Measurements from ENCODE around the gene SPAG8. TPM values are rescaled to one million over a fixed set of nuclear protein-coding genes. Genes with fewer than 3 reads are reported as not detected.

The SPAG8 gene
- 1.8 and 4.0 TPM in 2 replicates for total RNA-seq

DNA sequence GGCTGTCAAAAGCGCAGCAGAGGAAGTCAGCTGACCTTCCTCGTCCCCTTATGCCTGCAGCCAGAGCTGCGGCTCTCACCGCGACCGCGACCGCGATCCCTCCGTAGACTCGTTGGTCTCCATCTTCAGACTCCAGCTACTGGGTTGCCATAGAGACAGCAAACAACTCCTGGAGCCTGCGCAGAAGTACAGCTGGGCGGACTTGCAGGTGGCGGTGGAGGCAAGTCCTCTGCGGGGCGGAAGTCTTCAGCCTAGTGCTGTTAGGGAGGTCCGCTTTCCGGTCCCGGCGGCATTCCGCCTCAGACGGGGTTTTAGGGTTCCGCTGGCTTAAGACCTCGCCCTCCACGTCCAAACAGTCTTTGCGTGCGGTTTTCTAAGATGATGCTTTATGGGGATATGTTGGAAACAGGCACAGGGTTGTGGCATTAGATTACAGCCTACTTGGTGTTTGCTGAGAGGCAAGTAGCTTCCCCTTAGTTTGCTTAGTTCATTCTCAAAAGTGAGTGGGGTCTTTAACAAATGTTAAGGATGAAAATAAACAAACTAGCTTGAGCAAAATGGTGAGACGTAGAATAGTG is at the start of gene SPAG8:
SPAG8 (minus strand) TSS at position 238 of the 578 bp plus-strand sequence; CDS start at position 123, 115 bp downstream.
- intact Hi-C loops (cut with micrococcal nuclease): loop anchor here (1.0 to 10.0 kb wide), 4 partner anchors 22 to 1997 kb away; partner anchors contain the start of genes CREB3, RPP25L, TLN1 and UBE2R2
- peak; percentile 49 for ATAC-seq (ENCODE audit: low read depth)
- ChIA-PET CTCF (interaction anchor here (0.8 to 4.1 kb wide), 8 partner anchors 12 to 201 kb away, joined by 3 to 31 read pairs (median 4); no protein-coding TSS in a partner anchor), POLR2A (interaction anchor here (0.5 to 2.2 kb wide), 13 partner anchors 14 to 1558 kb away, joined by 3 to 14 read pairs (median 4); partner anchors contain the start of genes CLTA, CREB3, FAM221B and GBA2)
- peak within 1 kb of the TSS; percentile 92 for H3K27ac Mint-ChIP-seq
- no peaks in the 10 kb centered on the region for H3K27me3 Mint-ChIP-seq
- H3K36me3 Mint-ChIP-seq (ENCODE audit: low read depth): peaks cover 21% of the 10 kb centered on the region
- TF ChIP-seq, protein P1, sequence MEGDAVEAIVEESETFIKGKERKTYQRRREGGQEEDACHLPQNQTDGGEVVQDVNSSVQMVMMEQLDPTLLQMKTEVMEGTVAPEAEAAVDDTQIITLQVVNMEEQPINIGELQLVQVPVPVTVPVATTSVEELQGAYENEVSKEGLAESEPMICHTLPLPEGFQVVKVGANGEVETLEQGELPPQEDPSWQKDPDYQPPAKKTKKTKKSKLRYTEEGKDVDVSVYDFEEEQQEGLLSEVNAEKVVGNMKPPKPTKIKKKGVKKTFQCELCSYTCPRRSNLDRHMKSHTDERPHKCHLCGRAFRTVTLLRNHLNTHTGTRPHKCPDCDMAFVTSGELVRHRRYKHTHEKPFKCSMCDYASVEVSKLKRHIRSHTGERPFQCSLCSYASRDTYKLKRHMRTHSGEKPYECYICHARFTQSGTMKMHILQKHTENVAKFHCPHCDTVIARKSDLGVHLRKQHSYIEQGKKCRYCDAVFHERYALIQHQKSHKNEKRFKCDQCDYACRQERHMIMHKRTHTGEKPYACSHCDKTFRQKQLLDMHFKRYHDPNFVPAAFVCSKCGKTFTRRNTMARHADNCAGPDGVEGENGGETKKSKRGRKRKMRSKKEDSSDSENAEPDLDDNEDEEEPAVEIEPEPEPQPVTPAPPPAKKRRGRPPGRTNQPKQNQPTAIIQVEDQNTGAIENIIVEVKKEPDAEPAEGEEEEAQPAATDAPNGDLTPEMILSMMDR (IDR thresholded peaks at IDR 0.05): no peak
- peak; percentile 78 for DNase-seq
- H3K4me3 Mint-ChIP-seq: peak within 1 kb of the TSS; percentile 87
- no peaks in the 10 kb centered on the region for H3K9me3 Mint-ChIP-seq
- H3K4me1 Mint-ChIP-seq: peaks cover 36% of the 10 kb centered on the region

DNA sequence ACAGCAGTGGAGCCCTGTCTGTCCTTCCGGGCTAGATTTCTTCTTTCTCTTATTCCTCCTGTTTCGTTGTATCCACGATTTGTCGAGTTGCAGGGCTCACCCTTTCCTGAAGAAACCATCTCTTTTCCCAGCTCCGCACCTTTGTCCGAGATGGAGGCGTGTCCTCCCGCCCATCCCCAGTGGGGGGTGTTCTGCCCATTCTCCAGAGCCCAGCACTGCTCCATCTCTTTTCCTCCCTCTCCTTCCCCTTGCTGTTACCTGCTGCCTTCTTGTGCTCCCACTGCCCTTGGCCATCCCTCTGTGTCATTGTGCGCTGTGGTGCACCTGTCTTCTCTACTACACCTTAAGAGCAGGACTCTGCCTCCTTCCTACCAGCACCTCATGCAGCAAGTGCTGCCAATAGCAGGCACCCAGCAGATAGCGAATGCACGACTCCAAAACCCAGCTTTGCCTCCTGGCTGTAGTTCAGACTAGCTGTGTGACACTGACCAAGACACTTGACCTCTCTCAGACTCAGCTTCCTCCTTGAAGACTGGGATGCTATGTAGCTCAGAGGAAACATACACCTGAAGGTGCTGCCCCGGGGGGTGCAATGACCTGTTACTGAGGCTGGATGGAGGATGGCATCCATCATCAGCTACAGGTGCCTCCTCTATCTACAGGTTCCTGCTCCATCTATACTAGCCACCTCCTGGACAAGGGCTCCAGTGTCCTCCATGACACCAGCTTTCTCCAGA is 49.3 kb upstream of the SPAG8 start:
- H3K27me3 Mint-ChIP-seq: peaks cover 15% of the 10 kb centered on the region
- ATAC-seq (ENCODE audit: low read depth) (no peak), DNase-seq (no peak)
- TF ChIP-seq, protein P1 (IDR thresholded peaks at IDR 0.05): no peak
- ChIA-PET POLR2A (no interaction called here), CTCF (interaction anchor here (1.0 kb wide), 1 partner anchor 20 kb away, joined by 4 read pairs; no protein-coding TSS in a partner anchor)
- H3K4me1 Mint-ChIP-seq: peaks cover 3% of the 10 kb centered on the region
- intact Hi-C loops (cut with micrococcal nuclease): no loop called here
- H3K9me3 Mint-ChIP-seq: no peaks in the 10 kb centered on the region
- no peak overlapping the region for H3K27ac Mint-ChIP-seq
- no peaks in the 10 kb centered on the region for H3K36me3 Mint-ChIP-seq (ENCODE audit: low read depth)
- H3K4me3 Mint-ChIP-seq: no peak overlapping the region

- ChIA-PET POLR2A (interaction anchor here (0.6 kb wide), 1 partner anchor 103 kb away, joined by 5 read pairs; no protein-coding TSS in a partner anchor), CTCF (interaction anchor here (2.3 to 3.9 kb wide), 2 partner anchors 34 to 70 kb away, joined by 10 to 11 read pairs; no protein-coding TSS in a partner anchor)
- DNase-seq (no peak), ATAC-seq (ENCODE audit: low read depth) (no peak)
- Mint-ChIP-seq H3K4me3 (no peak overlapping the region), H3K9me3 (no peaks in the 10 kb centered on the region), H3K36me3 (ENCODE audit: low read depth) (no peaks in the 10 kb centered on the region), H3K27ac (no peak overlapping the region), H3K27me3 (peaks cover 15% of the 10 kb centered on the region), H3K4me1 (peaks cover 3% of the 10 kb centered on the region)
- intact Hi-C loops (cut with micrococcal nuclease): no loop called here
- TF ChIP-seq, protein P1 (IDR thresholded peaks at IDR 0.05): no peak
Observed at GRCh38 chr9:35859990-35860339, 47.9 kb upstream of the SPAG8 start.

DNA sequence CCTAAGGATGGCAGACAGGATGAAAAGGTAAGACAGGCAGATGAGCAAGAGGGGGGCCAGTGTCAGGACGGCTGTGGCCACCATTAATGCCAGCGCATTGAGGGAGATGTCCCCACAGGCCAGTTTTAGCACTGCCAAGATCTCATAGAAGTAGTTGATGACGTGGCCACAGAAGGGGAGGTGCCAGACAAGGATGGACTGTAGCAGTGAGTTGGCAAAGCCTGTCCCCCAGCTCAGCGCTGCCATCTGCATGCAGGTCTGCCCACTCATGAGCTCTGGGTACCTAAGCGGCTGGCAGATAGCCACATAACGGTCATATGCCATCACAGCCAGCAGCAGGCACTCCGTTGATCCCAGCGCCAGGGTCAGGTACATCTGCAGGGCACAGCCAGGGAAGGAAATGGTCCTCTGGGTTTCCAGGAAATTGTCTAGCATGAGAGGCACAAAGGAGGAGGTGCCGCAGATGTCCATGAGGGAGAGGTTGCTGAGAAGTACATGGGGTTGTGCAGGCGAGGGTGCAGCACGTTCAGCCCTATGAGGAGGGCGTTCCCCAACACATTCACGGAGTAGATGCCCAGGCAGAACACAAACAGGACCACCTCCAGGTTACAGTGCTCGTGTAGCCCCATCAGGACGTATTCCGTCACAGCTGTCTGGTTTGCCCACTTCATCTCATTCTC is 47.4 kb upstream of the SPAG8 start:
- Mint-ChIP-seq H3K36me3 (ENCODE audit: low read depth) (no peaks in the 10 kb centered on the region), H3K4me1 (peaks cover 3% of the 10 kb centered on the region), H3K27me3 (peaks cover 14% of the 10 kb centered on the region), H3K4me3 (no peak overlapping the region), H3K9me3 (no peaks in the 10 kb centered on the region), H3K27ac (no peak overlapping the region)
- no peak for DNase-seq
- peak; percentile 79 for ATAC-seq (ENCODE audit: low read depth)
- intact Hi-C loops (cut with micrococcal nuclease): no loop called here
- CTCF ChIA-PET: interaction anchor here (2.3 to 3.9 kb wide), 2 partner anchors 33 to 69 kb away, joined by 10 to 11 read pairs; no protein-coding TSS in a partner anchor
- POLR2A ChIA-PET: no interaction called here
- TF ChIP-seq, protein P1 (IDR thresholded peaks at IDR 0.05): no peak
